Testis (tissue), 2 donors: ENCODE results near the gene ZBTB2.

ENCODE experiments used
- POLR2A ChIP-seq: fragments of 450-650 bp; IDR thresholded peaks from one replicate; pipeline ENCODE4 v1.6.1; 2017; ENCODE audit warnings: antibody characterized with exemption, mild to moderate bottlenecking, moderate library complexity
- TF ChIP-seq, protein P1 (sequence below), 3 experiments: fragments of 450-650 bp in 2 of 3; fragments of 200-600 bp in 1 of 3; sonication (generic) in 1 of 3; IDR thresholded peaks; one replicate each; pipeline ENCODE4 v1.5.1; 2016 to 2019; ENCODE audit warnings: antibody characterized with exemption in 3 of 3, mild to moderate bottlenecking in 2 of 3, moderate library complexity in 1 of 3

DNA sequence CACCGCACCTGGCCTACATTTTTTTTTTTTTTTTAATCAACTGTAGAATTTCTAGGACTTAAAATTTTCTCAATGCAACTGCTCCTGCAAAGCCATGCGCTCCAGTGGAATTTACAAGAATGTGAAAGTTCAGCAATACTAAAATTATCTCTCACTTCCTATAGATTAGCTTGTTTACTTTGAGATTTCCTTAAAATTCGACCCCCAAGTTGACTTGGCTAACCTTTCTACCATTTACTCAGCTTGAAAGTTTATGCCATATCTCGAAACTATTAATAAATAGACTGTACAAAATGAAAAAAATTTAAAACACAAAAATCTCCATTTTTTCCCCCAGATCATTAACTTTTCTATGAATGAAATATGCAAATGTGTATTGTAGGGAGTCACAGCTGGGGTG is 64.3 kb downstream of the ZBTB2 start:
- TF ChIP-seq, protein P1, sequence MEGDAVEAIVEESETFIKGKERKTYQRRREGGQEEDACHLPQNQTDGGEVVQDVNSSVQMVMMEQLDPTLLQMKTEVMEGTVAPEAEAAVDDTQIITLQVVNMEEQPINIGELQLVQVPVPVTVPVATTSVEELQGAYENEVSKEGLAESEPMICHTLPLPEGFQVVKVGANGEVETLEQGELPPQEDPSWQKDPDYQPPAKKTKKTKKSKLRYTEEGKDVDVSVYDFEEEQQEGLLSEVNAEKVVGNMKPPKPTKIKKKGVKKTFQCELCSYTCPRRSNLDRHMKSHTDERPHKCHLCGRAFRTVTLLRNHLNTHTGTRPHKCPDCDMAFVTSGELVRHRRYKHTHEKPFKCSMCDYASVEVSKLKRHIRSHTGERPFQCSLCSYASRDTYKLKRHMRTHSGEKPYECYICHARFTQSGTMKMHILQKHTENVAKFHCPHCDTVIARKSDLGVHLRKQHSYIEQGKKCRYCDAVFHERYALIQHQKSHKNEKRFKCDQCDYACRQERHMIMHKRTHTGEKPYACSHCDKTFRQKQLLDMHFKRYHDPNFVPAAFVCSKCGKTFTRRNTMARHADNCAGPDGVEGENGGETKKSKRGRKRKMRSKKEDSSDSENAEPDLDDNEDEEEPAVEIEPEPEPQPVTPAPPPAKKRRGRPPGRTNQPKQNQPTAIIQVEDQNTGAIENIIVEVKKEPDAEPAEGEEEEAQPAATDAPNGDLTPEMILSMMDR (IDR thresholded peaks at IDR 0.05) = no peak
- TF ChIP-seq POLR2A = no peak
